Loucy (cell line): ENCODE measurements around the gene TKT.

Source experiments
- EZH2phosphoT487 ChIP-seq: fragments of 200-600 bp; IDR thresholded peaks from 2 replicates; pipeline ENCODE4 v1.6.1; 2018; ENCODE audit warnings: antibody characterized with exemption, mild to moderate bottlenecking, moderate library complexity, borderline replicate concordance
- TF ChIP-seq, protein P1 (sequence below): fragments of 200-600 bp; sonication (generic); conservative IDR thresholded peaks from 2 replicates; pipeline ENCODE4 v1.5.1; 2014; ENCODE audit warnings: mild to moderate bottlenecking, antibody characterized with exemption, low read length

DNA sequence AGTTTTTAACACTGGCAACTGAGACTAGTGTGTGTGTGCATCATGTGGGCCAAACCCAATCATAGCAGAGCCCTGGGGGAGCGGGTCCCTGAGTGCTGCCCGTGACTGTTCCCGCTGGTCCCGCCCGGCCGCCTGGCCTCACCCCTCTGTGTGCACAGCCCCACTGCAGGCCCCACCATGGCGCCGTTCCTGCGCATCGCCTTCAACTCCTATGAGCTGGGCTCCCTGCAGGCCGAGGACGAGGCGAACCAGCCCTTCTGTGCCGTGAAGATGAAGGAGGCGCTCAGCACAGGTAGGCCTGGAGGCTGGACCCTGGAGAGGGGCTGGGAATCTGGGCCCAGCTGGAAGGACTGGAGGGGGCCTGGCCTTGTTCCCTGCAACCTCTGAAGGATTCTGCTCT lies 77.6 kb downstream of the TKT start:
- TF ChIP-seq, protein P1, sequence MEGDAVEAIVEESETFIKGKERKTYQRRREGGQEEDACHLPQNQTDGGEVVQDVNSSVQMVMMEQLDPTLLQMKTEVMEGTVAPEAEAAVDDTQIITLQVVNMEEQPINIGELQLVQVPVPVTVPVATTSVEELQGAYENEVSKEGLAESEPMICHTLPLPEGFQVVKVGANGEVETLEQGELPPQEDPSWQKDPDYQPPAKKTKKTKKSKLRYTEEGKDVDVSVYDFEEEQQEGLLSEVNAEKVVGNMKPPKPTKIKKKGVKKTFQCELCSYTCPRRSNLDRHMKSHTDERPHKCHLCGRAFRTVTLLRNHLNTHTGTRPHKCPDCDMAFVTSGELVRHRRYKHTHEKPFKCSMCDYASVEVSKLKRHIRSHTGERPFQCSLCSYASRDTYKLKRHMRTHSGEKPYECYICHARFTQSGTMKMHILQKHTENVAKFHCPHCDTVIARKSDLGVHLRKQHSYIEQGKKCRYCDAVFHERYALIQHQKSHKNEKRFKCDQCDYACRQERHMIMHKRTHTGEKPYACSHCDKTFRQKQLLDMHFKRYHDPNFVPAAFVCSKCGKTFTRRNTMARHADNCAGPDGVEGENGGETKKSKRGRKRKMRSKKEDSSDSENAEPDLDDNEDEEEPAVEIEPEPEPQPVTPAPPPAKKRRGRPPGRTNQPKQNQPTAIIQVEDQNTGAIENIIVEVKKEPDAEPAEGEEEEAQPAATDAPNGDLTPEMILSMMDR, result no peak
- no peak for TF ChIP-seq EZH2phosphoT487
